PC-3 (cell line): ENCODE data around the gene LRRC59. TPM values are rescaled to one million over a fixed set of nuclear protein-coding genes. Genes with fewer than 3 reads are reported as not detected.
"Not testable (repeated sequence)": the region's sequence is repeated elsewhere in the genome, so short reads cannot be mapped to it uniquely, and the experiment has no call there.

Experiments
- ATAC-seq: fragments of 200-7000 bp; cut with Tn5 transposase; 2 replicates; pipeline ENCODE4 v1.9.1; 2020; ENCODE audit warnings: mild to moderate bottlenecking, moderate library complexity
- BruUV-seq: library from RNA; stranded (reverse); fragments of 400-500 nt; replicated peaks from 2 replicates; lab custom pipeline; 2021; lab: Mats Ljungman, UMichigan
- CTCF ChIA-PET: fragments of 300-600 bp; sonication (Branson Sonifier 250); formaldehyde crosslinking; loops from one replicate; lab custom pipeline; 2022; ENCODE audit warnings: antibody characterized with exemption; lab: Charles Lee
- POLR2A ChIA-PET: fragments of 300-600 bp; sonication (Branson Sonifier 250); formaldehyde crosslinking; loops from one replicate; lab custom pipeline; 2022; ENCODE audit warnings: antibody characterized with exemption; ENCODE audit not compliant: unreplicated experiment; lab: Charles Lee
- DNase-seq: peaks from one replicate; pipeline ENCODE4 v3.0.0-alpha.2; 2015
- H2AFZ ChIP-seq: fragments of 300-600 bp; sonication (generic); 2 replicates; pipeline ENCODE4 v1.6.0; 2016; ENCODE audit warnings: antibody characterized with exemption, low read length
- H3F3A ChIP-seq: fragments of 300-600 bp; sonication (generic); one replicate; pipeline ENCODE4 v1.6.0; 2017; ENCODE audit warnings: antibody characterized with exemption, low read length, control low read depth, mild to moderate bottlenecking; ENCODE audit not compliant: unreplicated experiment
- H3K27ac ChIP-seq: fragments of 300-600 bp; sonication (generic); 2 replicates; pipeline ENCODE4 v1.5.1; 2016; ENCODE audit warnings: mild to moderate bottlenecking, low read length
- H3K27me3 ChIP-seq: fragments of 300-600 bp; sonication (generic); 2 replicates; pipeline ENCODE4 v1.6.1; 2016; ENCODE audit warnings: low read length, mixed read lengths
- H3K36me3 ChIP-seq: fragments of 300-600 bp; sonication (generic); 2 replicates; pipeline ENCODE4 v1.6.1; 2016; ENCODE audit warnings: low read depth, mixed run types, low read length, mixed read lengths
- H3K4me1 ChIP-seq: fragments of 300-600 bp; sonication (generic); 2 replicates; pipeline ENCODE4 v1.5.1; 2016; ENCODE audit warnings: low read length; ENCODE audit not compliant: insufficient read depth
- H3K4me2 ChIP-seq: fragments of 300-600 bp; sonication (generic); 2 replicates; pipeline ENCODE4 v1.6.0; 2016; ENCODE audit warnings: low read length
- H3K4me3 ChIP-seq: fragments of 300-600 bp; sonication (generic); 2 replicates; pipeline ENCODE4 v1.5.1; 2016; ENCODE audit warnings: mild to moderate bottlenecking, low read length, mixed read lengths
- H3K79me2 ChIP-seq: fragments of 300-600 bp; sonication (generic); 2 replicates; pipeline ENCODE4 v1.6.1; 2017; ENCODE audit warnings: low read length, mixed read lengths
- H3K9ac ChIP-seq: fragments of 300-600 bp; sonication (generic); 2 replicates; pipeline ENCODE4 v1.6.0; 2016; ENCODE audit warnings: mild to moderate bottlenecking, low read length
- H3K9me2 ChIP-seq: fragments of 300-600 bp; sonication (generic); replicated peaks from 2 replicates; pipeline ENCODE4 v1.6.1; 2016; ENCODE audit warnings: mixed run types, low read length, mixed read lengths
- H3K9me3 ChIP-seq: fragments of 300-600 bp; sonication (generic); 2 replicates; pipeline ENCODE4 v1.6.1; 2016; ENCODE audit warnings: low read length, mixed read lengths
- H4K20me1 ChIP-seq: fragments of 300-600 bp; sonication (generic); 2 replicates; pipeline ENCODE4 v1.6.1; 2016; ENCODE audit warnings: low read length, mixed read lengths
- EZH2 ChIP-seq: fragments of 300-600 bp; sonication (generic); IDR thresholded peaks from one replicate; pipeline ENCODE4 v1.6.1; 2017; ENCODE audit warnings: antibody characterized with exemption, mild to moderate bottlenecking, low read length; ENCODE audit not compliant: unreplicated experiment
- EZH2phosphoT487 ChIP-seq: fragments of 300-600 bp; sonication (generic); IDR thresholded peaks from 2 replicates; pipeline ENCODE4 v1.6.1; 2018; ENCODE audit warnings: mild to moderate bottlenecking, antibody characterized with exemption, low read length, borderline replicate concordance
- intact Hi-C: fragments of 100-400 bp; cut with micrococcal nuclease; formaldehyde crosslinking; loops from 2 replicates; pipeline ENCODE4 v1.9.0; 2023
- total RNA-seq: library from RNA; depleted of rRNA; stranded (reverse); fragments of >200 nt; gene quantifications from 2 replicates; pipeline ENCODE4 v1.2.3, GENCODE V29; 2014
- TF ChIP-seq, protein P1 (sequence below): fragments of 300-600 bp; sonication (generic); conservative IDR thresholded peaks from 2 replicates; pipeline ENCODE4 v1.5.1; 2017; ENCODE audit warnings: antibody characterized with exemption, low read depth, mild to moderate bottlenecking, low read length

The LRRC59 gene
- total RNA-seq, 1 experiment from 2014 or later: 324 TPM

DNA sequence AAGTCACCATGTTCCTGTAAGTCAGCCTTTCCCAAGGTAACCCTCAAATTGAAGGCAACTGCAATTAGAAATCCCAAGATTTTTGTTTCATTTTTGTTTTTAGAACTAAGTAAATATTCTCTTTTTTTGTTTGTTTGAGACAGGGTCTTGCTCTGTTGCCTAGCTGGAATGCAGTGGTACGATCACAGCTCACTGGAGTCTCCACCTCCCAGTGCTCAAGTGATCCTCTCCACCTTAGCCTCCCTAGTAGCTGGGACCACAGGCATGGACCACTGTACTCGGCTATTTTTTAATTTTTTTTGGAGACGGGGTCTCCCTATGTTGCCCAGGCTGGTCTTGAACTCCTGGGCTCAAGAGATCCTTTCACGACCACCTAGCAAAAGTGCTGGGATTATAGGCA is 10.6 kb upstream of the LRRC59 start:
- Histone ChIP-seq H3K4me2 (no peak overlapping the region), H3K36me3 (no peaks in the 10 kb centered on the region), H3F3A (no peaks in the 10 kb centered on the region), H3K27ac (no peak overlapping the region), H3K27me3 (no peaks in the 10 kb centered on the region), H2AFZ (no peak overlapping the region), H3K4me1 (no peaks in the 10 kb centered on the region), H4K20me1 (no peaks in the 10 kb centered on the region), H3K9ac (no peak overlapping the region), H3K9me2 (no peaks in the 10 kb centered on the region), H3K79me2 (no peaks in the 10 kb centered on the region), H3K4me3 (no peak overlapping the region), H3K9me3 (no peaks in the 10 kb centered on the region)
- ChIA-PET CTCF (no interaction called here), POLR2A (no interaction called here)
- intact Hi-C loops: no loop called here
- TF ChIP-seq EZH2phosphoT487: no peak
- TF ChIP-seq EZH2: no peak
- DNase-seq (no peak), ATAC-seq (no peak)
- no TSS peak for BruUV-seq

DNA sequence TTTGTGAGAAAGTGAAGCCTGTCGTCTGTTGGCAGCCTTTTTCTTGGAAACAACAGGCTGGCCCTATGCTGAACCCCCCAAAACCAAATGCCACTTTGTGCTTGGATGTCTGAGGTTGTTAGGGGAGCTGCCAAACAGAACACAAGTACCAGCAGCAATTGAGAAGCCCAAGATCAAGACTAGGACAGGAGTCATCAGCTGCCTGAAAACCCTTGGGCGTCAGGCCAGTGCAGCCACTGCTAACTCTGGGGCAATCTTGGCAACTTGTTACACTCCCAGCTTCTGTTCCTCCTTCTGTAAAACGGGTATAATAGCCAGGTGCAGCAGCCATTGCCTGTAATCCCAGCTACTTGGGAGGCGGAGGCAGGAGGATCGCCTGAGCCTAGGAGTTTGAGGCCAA is 9.3 kb upstream of the LRRC59 start:
- Histone ChIP-seq H4K20me1 (no peaks in the 10 kb centered on the region), H2AFZ (no peak overlapping the region), H3K27ac (no peak overlapping the region), H3K4me3 (no peak overlapping the region), H3K4me2 (no peak overlapping the region), H3K9ac (no peak overlapping the region), H3K36me3 (no peaks in the 10 kb centered on the region), H3K4me1 (no peaks in the 10 kb centered on the region), H3F3A (no peaks in the 10 kb centered on the region), H3K79me2 (no peaks in the 10 kb centered on the region), H3K9me2 (no peaks in the 10 kb centered on the region), H3K27me3 (no peaks in the 10 kb centered on the region), H3K9me3 (no peaks in the 10 kb centered on the region)
- DNase-seq (no peak), ATAC-seq (no peak)
- intact Hi-C loops: no loop called here
- CTCF ChIA-PET: interaction anchor here (0.8 kb wide), 1 partner anchor 9 kb away, joined by 3 read pairs; the partner anchor contains the start of gene LRRC59
- POLR2A ChIA-PET: no interaction called here
- TF ChIP-seq EZH2 (no peak), EZH2phosphoT487 (no peak)
- TF ChIP-seq, protein P1, sequence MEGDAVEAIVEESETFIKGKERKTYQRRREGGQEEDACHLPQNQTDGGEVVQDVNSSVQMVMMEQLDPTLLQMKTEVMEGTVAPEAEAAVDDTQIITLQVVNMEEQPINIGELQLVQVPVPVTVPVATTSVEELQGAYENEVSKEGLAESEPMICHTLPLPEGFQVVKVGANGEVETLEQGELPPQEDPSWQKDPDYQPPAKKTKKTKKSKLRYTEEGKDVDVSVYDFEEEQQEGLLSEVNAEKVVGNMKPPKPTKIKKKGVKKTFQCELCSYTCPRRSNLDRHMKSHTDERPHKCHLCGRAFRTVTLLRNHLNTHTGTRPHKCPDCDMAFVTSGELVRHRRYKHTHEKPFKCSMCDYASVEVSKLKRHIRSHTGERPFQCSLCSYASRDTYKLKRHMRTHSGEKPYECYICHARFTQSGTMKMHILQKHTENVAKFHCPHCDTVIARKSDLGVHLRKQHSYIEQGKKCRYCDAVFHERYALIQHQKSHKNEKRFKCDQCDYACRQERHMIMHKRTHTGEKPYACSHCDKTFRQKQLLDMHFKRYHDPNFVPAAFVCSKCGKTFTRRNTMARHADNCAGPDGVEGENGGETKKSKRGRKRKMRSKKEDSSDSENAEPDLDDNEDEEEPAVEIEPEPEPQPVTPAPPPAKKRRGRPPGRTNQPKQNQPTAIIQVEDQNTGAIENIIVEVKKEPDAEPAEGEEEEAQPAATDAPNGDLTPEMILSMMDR: no peak
- no TSS peak for BruUV-seq

DNA sequence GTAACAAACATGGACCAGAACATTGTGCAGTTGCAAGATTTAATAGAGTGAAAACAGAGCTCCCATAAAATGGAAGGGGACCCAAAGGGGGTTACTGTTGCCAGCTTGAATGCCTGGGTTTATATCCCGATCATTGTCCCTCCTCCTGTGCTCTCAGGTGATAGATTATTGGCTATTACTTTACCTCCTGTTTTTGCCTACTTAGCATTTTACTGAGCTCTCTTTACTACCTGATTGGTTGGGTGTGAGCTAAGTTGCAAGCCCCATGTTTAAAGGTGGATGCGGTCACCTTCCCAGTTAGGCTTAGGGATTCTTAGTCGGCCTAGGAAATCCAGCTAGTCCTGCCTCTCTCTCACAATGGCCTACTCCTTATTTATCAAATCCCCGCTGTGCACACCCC is 8.0 kb upstream of the LRRC59 start:
- DNase-seq, H4K20me1 ChIP-seq, H2AFZ ChIP-seq, H3K9me3 ChIP-seq, H3K27me3 ChIP-seq, H3F3A ChIP-seq, H3K79me2 ChIP-seq, H3K9me2 ChIP-seq, ATAC-seq, CTCF ChIA-PET, H3K4me1 ChIP-seq, intact Hi-C loops, H3K9ac ChIP-seq, H3K4me3 ChIP-seq, H3K4me2 ChIP-seq, BruUV-seq, H3K36me3 ChIP-seq, H3K27ac ChIP-seq, POLR2A ChIA-PET: not testable (repeated sequence)

DNA sequence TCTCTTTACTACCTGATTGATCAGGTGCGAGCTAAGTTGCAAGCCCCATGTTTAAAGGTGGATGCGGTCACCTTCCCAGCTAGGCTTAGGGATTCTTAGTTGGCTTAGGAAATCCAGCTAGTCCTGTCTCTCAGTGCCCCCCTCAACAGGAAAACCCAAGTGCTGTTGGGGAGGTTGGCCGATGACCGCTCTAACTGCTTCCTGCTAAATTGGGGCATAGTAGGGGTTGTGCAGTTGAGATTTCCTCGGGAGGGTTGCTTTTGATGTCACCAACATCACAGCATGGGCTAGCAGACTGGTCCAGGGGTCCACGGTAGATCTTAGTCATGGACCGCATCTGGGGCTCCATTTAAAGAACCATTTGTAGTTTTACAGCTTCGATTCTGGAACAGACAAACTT is 2.3 kb upstream of the LRRC59 start:
- H3K79me2 ChIP-seq: peaks cover 28% of the 10 kb centered on the region
- H3K4me2 ChIP-seq, H3K4me3 ChIP-seq, ATAC-seq, H3F3A ChIP-seq, H3K9me2 ChIP-seq, H3K27me3 ChIP-seq, BruUV-seq, H3K27ac ChIP-seq, DNase-seq, H3K9me3 ChIP-seq, H2AFZ ChIP-seq, CTCF ChIA-PET, H3K9ac ChIP-seq: not testable (repeated sequence)
- H3K4me1 ChIP-seq: peaks cover 15% of the 10 kb centered on the region
- peaks cover 18% of the 10 kb centered on the region for H4K20me1 ChIP-seq
- POLR2A ChIA-PET: interaction anchor here (0.6 kb wide), 1 partner anchor 24 kb away, joined by 7 read pairs; no protein-coding TSS in a partner anchor
- intact Hi-C loops: loop anchor here (10.0 kb wide), 1 partner anchor 235 kb away; the partner anchor contains the start of gene ABCC3
- peaks cover 11% of the 10 kb centered on the region; the same call in 1 of the 2 replicates for H3K36me3 ChIP-seq

DNA sequence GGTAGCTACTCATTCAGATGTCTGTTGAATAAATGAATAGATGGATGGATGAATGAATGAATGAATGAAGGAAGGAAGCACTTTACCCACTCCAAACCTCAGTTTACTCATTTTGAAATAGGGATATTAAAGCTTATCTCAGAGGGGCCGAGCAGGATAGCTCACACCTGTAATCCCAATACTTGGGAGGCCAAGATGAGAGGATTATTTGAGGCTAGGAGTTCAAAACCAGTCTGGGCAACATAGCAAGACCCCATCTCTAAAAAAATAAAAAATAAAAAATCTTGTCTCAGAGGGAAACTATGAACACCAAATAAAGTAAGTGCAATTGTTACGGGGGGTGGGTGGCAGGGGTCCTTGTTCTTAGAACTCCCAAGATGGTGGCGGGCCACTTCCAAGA is 1.3 kb upstream of the LRRC59 start:
- ATAC-seq, H3F3A ChIP-seq, H3K9ac ChIP-seq, H3K27me3 ChIP-seq, POLR2A ChIA-PET, DNase-seq, BruUV-seq, H3K27ac ChIP-seq, H3K4me3 ChIP-seq, H3K9me3 ChIP-seq, H2AFZ ChIP-seq, H3K9me2 ChIP-seq, H3K4me2 ChIP-seq: not testable (repeated sequence)
- intact Hi-C loops: loop anchor here (10.0 kb wide), 1 partner anchor 236 kb away; the partner anchor contains the start of gene ABCC3
- peaks cover 38% of the 10 kb centered on the region for H3K79me2 ChIP-seq
- peaks cover 21% of the 10 kb centered on the region for H3K36me3 ChIP-seq
- H4K20me1 ChIP-seq: peaks cover 27% of the 10 kb centered on the region
- CTCF ChIA-PET: interaction anchor here (2.1 kb wide), 1 partner anchor 36 kb away, joined by 15 read pairs; no protein-coding TSS in a partner anchor
- peaks cover 24% of the 10 kb centered on the region for H3K4me1 ChIP-seq
